ENCODE results near the gene ARID3B.

Gene ARID3B

DNA sequence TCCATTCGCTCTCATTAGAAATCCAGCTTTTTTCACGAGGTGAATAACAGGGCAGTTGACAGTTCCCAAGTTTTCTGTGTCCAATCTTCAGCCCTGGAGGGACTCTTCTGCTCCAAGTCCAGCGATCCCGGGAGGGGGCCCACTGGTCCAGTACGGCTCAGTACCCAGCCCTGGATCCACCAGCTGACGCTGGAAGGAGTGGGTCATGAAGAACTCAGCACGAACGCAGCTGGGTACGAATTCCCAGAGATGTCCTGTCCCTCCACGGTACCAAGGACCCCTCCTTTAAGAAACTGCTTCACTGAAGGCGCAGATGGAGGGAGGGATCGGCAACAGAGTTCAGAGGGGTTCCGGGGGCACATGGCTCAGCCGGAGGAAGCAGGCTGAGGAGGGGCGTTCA lies 58.1 kb downstream of the ARID3B start:
- DNase-seq (ENCODE audit: extremely low spot score, insufficient read length, low read depth) (no peak), FAIRE-seq (no peak)

DNA sequence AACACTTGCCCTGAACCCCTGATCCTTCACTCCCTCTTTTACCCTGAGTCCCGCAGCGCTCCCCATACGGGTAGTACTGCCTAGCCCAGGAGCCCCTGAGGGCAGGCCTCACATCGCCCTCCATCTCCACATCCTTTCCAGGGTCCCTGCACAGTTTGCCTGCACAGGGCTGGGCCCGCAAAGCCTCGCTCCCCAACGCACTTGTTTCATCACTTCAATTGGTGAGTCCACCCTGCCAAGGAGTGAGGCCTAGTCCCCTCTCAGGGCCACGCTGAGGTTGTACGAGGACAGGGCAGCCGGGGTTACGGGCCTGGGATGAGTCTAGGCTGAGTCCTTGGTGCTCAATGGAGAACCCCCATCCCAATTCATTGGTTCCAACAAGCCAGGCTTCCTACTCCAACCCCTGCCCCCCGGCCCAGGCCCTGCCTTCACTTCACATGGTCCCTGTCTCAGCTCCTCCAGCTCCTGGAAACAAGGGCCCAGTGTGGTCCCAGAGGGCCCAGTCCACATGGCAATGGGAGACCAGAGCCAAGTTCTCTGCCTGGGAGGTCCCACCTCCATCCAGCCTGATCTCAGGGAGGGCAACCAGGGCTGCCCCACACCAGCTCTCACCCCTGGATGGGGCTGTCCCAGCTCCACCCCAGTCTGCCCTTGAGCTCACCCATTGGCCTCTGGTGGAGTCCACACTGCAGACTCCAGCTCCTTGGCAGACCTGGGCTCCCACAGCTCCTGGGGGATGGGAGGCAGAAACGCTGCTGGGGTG lies 62.2 kb downstream of the ARID3B start:
- DNase-seq (ENCODE audit: extremely low spot score, insufficient read length, low read depth) (no peak), FAIRE-seq (no peak)

DNA sequence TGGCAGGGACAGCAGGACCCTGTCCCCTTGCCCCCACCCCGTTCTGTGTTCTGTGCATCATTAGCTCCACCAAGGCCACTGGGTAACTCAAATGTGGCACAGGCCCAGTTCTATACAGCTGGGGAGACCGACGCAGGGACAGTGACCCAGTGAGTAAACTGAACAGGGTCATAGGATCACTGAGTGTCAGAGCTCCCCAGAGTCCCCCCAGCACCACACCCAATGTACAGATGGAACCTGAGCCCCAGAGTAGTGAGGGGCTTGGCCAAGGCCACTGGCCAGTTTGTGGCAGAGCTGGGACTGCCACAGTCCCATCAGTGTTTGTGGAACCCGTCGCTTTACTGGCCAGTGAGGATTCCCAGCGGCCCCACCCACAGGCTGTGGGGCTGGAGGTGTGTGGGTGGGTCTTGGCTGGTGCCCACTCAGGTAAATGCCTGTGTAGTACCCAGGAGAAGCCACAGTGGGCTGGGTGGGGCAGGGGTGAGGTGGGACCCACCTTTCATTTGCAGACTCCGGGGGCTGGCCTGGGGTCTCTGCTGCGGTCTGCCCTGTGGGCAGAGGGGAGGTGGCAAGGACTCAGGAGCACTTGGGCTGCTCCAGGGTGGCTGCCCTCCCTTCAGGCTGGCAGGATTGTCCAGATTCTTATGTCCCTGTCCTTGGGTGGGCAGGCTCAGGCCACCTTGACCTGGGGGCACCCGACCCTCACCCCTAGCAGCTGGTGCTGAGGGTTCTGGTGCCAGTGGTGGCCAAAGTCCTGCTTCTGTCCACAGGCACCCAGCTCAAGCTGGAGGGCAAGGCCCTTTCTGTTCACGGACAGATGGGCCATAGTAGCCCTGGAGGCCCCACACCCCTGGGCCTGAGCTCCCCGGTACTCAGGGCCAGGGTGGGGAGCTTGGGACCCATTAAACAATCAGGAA lies 63.0 kb downstream of the ARID3B start:
- FAIRE-seq (no peak), DNase-seq (ENCODE audit: extremely low spot score, insufficient read length, low read depth) (no peak)

DNA sequence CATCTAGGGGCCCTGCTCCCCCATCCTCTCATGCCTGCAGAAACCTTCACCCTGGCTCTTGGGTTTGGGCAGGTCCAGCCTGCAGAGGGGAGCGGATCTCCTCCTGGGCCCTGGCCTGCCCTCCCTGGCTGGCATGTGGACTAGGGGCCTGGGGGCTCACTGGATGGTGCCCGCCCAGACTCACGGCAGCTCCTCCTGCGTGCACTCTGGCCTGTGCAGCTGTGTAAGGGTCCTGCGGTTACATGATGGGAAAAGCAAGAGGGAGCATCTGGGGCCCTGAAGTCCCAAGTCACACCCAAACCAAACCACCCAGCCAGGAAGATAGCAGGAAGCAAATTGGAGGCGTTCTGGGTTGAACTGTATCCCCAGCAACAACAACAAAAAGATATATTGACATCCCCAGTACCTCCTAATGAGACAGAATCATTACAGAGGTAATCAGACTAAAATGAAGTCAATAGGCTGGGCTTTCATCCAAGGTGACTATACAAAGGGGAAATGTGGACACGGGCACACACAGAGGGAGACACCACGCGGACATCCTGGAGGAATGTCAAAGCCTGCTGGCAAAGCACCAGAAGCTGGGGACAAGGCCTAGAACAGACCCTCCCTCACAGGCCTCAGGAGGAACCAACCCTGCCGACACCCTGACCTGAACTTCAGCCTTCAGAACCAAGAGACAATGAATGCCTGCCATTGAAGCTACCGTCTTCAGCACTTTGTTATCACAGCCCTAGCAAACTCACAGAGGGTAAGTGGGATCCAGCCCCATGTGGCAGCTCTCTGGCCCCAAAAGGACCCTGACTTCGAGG lies 64.2 kb downstream of the ARID3B start:
- FAIRE-seq (no peak), DNase-seq (ENCODE audit: extremely low spot score, insufficient read length, low read depth) (no peak)

DNA sequence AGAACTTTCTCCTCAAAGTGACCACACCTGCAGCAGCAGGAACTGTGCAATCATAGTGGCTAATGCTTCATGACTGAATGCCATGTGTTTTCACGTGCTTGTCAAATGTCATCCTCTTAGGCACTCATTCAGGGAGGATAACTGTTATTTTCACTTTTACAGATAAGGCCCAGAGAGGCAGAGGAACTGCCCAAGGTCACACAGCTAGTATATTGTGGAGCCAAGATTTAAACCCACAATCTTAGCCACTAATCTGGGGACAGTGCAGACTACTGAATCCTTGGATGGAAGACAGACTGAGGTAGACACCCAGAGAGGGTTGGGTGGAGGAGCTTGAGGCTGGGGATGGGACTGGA lies 64.8 kb downstream of the ARID3B start:
- no peak for DNase-seq (ENCODE audit: extremely low spot score, insufficient read length, low read depth)
- FAIRE-seq, result no peak

DNA sequence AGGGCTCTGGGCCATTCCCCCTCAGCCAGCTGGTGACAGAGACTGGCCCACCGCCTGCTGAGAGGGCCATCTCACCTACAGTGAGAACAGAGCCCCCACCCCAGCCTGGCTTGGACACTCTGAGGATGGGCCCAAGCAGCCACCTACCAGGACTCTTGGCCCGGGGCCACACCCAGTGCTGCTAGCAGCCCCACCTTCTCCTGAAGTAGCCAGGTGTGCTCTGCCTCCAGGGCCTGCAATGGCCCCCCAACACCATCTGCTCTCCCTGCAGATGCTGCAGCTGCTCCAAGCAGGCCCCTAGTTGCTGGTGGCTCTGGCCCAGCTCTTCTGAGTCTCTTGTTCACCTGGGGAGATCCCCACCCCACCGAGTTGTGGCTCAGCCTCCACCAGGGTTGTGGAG lies 67.8 kb downstream of the ARID3B start:
- DNase-seq (ENCODE audit: extremely low spot score, insufficient read length, low read depth) (no peak), FAIRE-seq (no peak)

DNA sequence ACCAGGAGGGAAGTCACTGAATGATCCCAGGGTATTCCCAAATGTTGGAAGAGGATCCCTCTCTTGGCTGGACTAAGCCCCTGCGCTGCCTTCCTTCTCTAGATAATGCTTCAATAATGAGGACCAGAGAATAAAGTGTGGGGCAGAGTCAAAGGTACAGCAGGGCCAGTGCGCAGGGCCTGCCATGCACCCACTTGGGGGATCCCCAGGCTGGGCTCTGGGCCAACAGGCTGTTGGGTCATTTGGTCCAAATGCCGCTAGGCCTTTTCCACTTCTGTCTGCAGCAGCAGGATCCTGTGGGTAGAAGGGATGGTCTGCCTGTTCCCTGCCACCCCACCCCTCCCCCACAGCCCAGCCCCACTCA lies 68.9 kb downstream of the ARID3B start:
- FAIRE-seq, result no peak
- DNase-seq (ENCODE audit: extremely low spot score, insufficient read length, low read depth), result no peak

DNA sequence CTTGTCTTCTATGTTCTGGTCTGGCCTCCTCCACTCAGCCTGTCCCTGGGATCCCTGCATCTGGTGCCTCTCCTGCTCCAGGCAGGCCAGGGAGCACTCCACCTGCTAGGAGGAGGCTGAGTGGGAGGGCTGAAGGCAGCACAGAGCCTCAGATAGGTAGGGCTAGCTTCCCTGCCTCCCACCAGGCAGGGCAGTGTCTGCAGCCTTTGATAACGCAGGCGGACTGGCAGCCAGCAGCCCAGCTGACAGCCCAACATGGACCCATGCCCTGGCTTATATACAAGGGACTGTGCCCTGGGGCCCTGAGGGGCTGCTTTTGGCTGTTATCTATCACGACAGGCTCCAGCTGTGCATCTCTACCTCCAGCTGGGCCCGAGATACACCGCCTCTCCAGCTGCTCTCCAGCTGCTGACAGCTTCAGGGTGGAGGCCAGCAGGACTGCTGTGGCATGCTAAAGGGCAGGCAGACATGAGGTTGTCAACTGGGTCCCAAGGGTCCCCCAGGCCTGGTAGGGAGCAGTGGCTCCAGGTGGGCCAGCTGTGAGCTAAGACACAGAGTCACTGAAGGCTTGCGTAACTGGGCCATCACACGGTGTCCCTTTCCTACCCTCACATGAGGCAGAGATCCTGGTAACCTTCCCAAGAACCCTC lies 69.4 kb downstream of the ARID3B start:
- FAIRE-seq (no peak), DNase-seq (ENCODE audit: extremely low spot score, insufficient read length, low read depth) (no peak)

DNA sequence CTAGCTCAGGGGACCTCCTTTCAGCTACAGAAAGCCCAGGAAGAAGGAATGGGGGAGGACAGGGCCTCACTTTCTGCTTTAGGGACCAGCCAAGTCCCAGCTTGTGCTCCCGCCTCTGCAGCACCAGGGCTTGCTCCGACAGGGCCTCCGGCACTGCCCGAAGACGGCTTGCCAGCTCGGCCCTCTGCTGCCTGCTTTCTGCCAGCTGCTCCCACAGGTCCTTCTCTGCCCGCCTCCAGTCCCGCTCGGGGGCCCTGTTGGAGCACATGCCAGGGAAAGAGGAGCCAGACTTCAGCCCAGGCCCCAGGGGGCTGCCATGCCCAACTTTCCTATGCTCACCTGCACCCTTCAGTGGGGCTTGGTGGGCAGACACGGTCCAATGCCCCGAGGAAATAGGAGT lies 70.3 kb downstream of the ARID3B start:
- no peak for FAIRE-seq

DNA sequence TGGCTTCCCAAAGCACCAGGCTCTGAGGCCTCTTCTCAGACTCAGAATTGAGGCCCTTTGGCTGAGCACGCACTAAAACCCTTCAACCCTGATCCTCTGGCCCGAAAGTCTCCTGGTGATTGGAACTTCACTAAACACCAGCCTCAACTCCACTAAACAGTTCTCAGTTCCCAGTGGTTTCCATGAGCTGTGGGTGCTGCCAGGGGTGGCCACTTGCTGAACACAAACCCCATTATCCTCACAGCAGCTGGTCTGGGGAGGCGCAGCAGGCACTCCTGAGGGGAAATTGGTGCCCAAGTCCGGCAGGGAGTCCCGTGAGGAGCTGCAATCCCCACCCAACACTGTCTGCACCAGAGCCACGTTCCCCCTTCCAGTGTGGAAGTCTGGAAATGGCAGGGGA lies 70.8 kb downstream of the ARID3B start:
- no peak for DNase-seq (ENCODE audit: extremely low spot score, insufficient read length, low read depth)
- FAIRE-seq, result no peak

More for the DNA sequence above, 70.3 kb downstream of the ARID3B start:
- no peak for DNase-seq (ENCODE audit: extremely low spot score, insufficient read length, low read depth)

DNA sequence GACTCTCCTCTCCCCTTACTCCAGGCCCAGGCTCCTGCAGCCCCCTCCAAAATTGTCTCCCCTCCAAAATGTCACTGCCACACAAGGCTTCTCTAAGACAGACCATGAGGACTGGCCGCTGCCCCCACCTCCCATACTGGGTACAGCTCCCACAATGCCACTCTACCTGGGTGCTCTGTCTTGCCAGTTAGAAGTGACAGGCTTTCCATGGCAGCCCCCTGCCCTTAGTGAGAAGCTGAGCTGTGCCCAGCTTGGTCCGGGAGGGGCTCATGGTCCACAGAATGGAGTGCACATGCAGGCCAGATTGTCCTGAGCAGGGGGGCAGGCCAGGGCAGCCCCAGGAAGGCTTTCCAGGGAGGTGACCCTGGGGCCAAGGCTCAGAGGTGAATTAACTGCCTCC lies 71.7 kb downstream of the ARID3B start:
- DNase-seq (ENCODE audit: extremely low spot score, insufficient read length, low read depth) (no peak), FAIRE-seq (no peak)

DNA sequence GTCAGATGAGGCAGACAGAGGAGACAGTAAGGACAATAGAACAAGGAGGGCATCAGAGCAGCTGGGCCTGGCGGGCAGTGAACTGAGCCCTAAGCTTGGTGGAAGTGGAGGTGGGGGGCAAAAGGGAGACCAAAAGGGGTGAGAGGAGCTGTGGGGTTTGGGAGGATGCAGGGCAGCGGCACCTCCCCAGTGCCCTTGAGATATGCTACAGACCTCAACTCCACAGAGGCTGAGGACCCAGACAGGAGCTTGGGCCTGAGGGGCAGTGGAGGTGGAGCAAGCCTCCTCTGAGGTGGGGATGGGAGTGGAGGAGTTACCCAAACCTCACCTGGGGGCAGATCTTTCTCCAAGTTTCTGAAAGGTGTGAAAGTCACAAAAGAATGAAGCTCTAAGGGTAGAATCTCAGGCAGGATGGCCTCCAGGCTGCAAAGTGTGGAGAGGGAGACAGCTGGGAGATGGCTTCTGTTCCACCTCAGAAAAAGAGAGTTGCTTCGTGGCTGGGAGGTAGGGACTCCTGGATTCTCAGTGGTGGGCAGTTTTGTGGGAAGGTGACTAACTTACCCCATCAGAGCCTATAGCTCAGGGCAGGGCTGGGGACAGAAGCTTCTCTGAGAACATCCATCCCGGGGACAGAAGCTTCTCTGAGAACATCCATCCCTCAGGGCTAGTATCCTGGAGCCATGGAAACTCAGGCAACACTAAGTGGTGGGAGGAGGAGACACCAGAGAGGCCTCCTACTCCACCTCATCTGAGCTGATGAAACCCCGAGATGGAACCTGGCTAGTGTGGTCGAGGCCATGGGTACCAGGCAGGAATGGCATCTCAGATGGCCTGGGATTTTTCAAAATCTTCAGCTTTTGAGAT lies 72.3 kb downstream of the ARID3B start:
- DNase-seq (ENCODE audit: extremely low spot score, insufficient read length, low read depth) (no peak), FAIRE-seq (no peak)

DNA sequence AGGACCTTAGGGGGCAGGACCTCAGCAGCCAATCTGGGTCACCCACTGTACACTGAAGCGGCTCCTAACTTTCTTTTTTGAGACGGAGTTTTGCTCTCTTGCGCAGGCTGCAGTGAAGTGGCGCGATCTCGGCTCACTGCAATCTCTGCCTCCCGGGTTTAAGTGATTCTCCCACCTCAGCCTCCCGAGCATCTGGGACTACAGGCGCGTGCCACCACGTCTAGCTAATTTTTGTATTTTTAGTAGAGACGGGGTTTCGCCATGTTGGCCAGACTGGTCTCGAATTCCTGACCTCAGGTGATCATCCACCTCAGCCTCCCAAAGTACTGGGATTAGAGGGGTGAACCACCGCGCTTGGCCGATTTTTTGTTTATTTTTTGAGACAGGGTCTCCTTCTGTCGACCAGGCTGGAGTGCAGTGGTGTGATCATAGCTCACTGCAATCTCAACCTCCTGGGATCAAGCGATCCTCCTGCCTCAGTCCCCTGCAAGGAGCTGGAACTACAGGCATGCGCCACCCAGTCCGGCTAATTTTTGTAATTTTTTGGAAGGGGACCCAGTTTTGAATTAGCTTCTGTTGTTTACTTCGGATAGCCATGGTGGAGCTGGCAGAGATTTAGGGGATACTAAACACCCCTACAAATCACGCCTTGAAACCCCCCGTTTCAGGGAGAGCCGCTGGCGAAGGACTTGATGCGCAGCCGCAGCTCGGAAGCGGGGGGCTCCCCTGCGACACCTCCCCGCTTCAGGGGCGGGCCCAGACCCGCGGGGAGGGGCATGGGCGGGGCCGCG lies 73.1 kb downstream of the ARID3B start:
- FAIRE-seq (no peak), DNase-seq (ENCODE audit: extremely low spot score, insufficient read length, low read depth) (no peak)

DNA sequence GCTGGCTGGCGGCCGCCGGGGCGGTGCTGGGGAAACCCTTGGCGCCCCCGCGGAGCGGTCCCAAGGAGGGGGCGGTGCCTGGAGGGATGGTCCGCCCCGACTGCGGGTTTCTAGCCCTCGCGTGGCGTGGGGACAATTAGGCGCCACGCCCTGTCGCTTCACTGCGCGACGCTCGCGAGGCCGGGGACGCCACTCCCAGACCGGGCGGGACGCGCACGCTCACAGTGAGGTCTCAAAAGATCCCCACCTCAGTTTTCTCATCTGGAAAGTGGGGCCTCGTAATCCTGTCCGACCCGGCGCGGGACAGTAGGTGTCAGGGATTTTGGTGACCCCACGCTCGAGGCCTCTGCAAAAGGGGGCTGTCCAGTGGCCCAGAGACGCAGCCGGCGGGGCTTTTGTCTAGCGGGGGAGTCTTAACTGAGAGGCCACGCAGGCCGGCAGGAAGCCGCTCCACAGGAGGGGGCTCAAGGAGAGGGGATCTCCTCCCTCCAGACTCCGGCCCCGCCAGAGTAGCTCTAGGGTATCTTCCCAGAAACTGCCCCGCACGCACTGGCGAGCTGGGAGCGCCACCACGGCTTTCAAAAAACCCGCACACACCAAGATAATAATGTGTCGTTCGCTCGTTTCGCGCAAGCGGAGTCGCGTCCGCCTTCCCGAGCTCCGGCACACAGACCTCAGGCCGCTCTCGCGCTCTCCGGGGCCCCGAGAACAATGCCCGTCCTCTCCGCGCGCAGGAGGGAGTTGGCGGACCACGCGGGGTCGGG lies 73.9 kb downstream of the ARID3B start:
- FAIRE-seq (peak; percentile 71), DNase-seq (ENCODE audit: extremely low spot score, insufficient read length, low read depth) (peak; percentile 89)

DNA sequence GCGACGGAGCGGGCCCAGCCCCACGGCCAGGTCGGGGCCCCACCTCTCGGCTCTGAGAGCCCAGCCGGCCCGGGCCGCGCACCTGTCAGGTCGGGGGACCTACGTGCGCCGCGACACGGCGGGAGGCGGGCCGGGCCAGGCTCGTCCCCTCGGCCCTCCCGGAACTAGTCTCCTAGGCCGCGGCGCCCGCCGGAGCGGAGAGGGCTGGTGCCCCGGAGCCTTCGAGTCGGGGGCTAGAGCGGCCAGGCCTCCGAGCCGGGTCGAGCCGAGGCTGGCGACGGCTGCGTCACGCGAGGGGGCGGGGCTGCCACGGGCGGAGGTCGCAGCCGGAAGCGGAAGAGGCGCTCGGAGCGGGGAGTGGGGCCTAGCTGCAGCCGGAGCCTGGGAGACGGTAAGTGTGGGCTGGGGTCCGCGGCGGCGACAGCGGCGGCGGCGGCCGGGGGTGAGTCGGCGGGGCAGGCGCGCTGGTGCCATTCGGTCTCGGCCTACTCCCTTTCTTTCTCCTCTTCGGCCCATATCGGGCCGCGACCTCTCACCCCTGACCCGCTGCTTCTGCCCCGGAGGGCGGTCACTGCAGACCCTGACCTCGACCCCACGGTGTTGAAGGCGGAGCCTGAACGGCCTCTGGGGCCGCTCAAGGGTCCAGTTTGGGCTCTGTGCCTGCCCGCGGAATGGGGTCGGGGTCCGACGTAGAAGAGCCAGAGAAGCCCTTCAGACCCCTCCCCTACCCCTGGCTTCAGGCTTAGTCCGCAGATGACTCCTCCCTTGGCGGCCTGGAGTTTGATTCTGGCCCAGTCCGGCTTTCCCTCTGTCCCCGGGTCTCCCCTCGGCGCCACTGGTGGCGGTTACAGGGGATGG lies 74.7 kb downstream of the ARID3B start, which contains the start of gene CLK3:
CLK3 (plus strand) TSS at position 329 of the 858 bp plus-strand sequence. CDS start 3,361 bp downstream, outside the sequence.
- peak; percentile 93 for FAIRE-seq

DNA sequence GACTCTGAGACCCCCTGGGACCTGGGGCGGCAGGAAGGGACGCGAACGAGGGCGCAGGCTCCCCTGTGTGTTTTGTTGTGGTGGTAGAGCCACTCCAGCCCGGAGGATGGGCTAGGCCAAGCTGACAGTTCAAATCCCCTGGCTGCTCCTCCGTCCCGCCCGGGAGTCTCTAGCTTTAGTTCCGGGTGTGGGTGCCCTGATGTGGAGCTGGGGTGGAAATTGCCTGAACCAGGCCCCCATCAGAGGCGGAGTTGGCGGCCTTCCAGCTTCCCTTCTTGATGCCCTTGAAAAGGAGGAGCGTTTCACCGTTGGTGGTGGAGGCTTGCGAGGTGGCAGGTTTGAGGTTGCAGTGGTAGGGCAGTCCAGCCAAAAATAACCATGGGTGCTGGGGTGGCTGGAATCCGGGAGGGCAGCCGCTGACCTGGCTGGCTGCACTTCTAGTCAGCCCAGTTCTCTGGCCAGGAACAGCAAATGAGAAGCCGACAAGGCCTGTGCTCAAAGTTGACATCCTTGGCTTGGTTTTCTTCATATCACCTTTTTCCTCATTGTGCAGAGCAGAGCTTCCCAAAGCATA lies 75.4 kb downstream of the ARID3B start:
- FAIRE-seq, result peak; percentile 18
- no peak for DNase-seq (ENCODE audit: extremely low spot score, insufficient read length, low read depth)

More for the DNA sequence above, 74.7 kb downstream of the ARID3B start, which contains the start of gene CLK3:
- peak; percentile 98 for DNase-seq (ENCODE audit: extremely low spot score, insufficient read length, low read depth)
